Kidney glomerular epithelial cell (primary cell): ENCODE results near the gene THG1L.
"Not testable (repeated sequence)": the region's sequence is repeated elsewhere in the genome, so short reads cannot be mapped to it uniquely, and the experiment has no call there.

Experiments
- DNase-seq: peaks from one replicate; lab custom pipeline; 2025; lab: John Stamatoyannopoulos, UW

The THG1L gene

DNA sequence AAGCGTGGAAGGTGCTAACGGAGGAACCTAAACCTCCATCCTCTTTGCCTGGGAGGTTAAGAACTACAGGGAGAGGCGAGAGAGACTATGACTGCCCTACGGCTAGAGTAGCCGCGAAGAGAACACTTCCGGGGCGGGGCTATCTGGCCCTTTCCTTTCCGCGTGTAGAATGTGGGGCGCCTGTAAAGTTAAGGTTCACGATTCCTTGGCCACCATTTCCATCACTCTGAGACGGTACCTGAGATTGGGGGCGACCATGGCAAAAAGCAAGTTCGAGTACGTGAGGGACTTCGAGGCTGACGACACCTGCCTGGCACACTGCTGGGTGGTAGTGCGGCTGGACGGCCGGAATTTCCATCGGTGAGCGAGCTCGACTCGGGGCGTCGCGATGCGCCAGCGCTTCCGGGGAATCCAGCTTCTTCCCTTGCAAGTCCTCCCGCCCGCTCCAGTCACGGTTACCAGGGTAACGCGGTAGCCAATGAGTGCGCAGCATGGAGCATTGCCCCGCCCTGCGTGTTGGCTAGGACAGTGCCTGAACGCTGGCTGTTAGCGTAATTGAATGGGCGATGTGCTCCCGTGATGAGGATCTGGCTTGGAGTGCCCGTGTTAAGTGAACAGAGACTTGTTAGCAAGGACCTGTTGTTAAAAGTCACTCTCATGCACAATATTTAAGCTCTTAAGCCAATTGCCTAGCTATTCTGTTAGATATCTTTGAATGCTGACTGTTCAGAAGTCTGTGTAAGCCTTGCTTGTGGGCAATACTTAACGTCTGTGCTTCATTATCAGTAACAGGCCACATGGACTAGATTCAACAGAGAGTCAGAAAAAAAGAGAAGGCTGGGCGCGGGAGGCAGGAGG lies at the start of gene THG1L:
TSS of gene THG1L (plus strand) at position 149 of the 858 bp plus-strand sequence. CDS start at position 170, 21 bp downstream.
- peak; percentile 98 for DNase-seq

DNA sequence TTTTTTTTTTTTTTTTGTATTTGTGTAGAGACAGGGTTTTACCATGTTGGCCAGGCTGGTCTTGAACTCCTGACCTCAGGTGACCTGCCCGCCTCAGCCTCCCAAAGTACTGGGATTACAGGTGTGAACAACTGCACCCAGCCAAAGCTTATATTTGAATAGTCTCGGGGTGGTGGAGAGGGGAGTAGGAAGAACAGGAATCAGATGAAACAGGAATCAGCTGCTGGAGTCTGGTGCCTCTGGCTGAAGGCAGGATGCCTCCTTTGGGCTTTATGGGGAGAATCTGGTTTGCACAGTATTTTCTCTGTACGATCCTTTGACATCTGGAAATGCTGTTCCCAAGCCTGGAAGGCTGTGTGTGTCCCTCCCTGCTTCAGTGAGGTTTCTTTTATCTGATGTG lies 49.0 kb upstream of the THG1L start:
- DNase-seq: no peak

GRCh38 chr5:157686276-157687197 lies 44.7 kb upstream of the THG1L start:
- not testable (repeated sequence) for DNase-seq

- DNase-seq: no peak
Observed at GRCh38 chr5:157687198-157687554, 44.0 kb upstream of the THG1L start.

DNA sequence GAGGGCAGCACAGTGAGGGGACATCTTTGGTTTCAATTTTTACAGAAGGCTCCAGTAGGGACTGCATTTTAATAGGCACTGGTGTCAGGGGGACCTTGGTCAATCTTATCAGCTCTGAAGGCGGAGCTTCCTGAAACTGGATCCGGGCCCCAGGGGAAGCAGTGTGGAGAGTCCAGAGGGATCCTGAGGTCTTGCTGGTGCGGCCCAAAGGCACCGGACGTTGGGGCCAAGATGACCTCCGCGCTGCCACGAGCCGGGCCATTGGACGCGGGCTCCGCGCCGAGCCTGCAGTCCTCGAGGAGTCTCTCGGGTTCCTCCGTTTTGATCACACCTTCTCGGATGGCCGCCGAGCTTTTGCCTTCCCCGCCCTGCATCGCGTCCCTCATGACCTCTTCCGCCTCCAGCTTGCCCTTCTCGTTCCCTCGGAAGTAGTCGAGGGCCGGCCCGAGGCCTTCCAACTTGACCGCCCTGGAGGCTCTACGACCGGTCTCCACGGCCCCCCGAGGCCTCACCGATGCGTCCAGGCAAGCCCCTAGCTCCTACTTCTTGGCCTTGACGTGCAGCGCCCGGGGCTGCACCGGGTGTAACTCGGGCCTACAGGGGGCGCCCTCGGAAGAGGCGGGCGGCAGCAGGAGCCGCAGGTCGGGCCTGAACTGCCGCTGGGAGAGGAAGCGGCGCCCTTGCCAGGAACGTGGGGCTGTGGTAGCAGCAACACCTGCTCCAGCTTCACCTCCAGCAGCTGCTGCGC lies 41.1 kb upstream of the THG1L start:
- no peak for DNase-seq

DNA sequence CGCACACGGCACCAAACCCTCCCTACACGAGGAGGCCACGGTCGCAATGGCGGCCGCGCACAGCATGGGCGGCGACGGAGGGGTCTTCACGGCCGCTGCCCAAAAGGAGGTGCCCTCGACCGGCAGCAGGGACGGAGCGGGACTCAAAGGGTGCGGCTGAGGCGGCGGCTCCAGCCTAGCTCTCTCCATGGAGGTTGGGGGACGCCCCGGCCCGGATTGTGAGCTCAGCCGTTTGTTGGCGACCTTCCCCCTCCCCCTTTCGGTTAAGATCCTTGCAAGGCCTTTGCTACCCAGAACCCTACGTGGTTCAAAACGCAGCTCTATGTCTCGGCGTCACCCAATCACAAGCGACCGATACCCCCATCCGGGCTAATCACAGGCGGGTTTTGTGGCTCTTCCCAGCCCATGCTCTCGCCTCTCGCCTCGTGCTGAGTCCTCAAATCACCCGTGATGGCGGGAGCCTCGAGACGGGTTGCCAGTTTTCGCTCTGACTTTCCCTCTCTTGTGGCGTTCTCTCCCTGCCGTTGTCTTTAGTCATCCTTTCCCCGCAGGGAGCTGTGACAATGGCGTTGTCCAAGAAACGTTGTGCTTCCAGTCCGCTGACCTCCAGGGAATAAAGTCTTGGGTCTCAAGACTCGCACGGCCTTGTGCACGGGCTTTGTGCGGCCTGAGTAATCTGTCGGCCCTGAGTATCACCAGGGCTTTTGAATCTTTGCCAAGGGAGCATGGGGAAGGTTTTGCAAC lies 40.4 kb upstream of the THG1L start:
- no peak for DNase-seq

GRCh38 chr5:157693816-157694215 lies 37.4 kb upstream of the THG1L start:
- not testable (repeated sequence) for DNase-seq

GRCh38 chr5:157696154-157696553 lies 35.1 kb upstream of the THG1L start:
- DNase-seq: not testable (repeated sequence)

GRCh38 chr5:157698674-157699073 lies 32.5 kb upstream of the THG1L start:
- not testable (repeated sequence) for DNase-seq

- DNase-seq: no peak
Observed at GRCh38 chr5:157703736-157704135, 27.5 kb upstream of the THG1L start.

GRCh38 chr5:157708866-157709265 lies 22.4 kb upstream of the THG1L start:
- DNase-seq: no peak

DNA sequence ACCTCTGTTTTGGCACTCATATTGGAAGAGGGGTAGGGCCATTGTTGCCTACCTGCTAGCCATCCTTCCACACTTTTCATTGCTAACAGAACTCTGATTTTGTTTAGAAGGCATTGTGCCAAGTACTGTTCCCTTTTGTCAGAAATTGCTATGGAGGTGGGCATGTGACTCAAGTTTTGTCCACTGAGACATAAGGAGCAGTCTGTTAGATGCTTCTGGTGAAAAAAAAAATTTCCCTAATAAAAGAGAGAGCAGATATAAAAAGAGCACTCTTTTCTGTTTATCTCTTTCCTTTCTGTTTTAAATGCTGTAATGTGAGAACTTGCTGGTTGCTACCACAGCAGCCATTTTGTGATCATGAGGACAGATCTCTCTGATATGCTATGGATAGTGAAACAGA lies 21.9 kb upstream of the THG1L start:
- DNase-seq: no peak

DNA sequence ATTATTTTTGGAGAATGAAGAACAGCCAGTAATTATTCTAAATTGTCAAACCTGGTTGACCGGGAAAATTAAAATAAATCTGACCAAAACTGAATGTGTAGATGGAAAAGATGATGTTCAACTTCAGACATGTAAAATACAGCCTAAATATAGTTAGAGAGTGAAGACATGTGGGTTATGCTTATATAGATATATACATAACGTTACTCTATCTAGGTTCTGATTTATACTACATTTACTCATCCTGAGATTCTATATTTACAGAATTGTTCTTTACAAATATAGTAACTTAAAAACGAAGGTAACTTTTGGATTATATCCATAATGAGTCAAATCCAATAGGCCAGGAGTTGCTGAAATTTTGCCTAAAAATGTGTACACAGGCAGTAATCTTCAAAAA lies 20.8 kb upstream of the THG1L start:
- DNase-seq: no peak

DNA sequence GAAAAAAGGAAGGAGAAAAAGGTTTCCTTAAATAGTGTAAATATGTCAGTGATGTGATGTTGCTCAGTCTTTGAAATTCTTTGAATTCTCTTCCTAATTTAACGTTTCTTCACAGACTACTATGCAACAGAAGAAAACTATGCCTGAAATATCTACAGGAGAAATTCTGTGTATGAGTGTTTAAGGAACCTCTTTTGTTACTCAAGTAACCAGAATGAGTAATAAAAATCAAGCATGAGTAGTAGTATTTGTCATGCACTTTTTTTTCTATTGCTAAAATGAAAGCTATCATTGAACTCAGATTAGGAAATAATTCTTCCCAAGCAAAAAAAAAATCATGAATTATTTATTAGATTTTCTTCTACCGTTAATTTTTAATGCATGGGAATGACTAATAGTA lies 20.3 kb upstream of the THG1L start:
- peak; percentile 30 for DNase-seq

DNA sequence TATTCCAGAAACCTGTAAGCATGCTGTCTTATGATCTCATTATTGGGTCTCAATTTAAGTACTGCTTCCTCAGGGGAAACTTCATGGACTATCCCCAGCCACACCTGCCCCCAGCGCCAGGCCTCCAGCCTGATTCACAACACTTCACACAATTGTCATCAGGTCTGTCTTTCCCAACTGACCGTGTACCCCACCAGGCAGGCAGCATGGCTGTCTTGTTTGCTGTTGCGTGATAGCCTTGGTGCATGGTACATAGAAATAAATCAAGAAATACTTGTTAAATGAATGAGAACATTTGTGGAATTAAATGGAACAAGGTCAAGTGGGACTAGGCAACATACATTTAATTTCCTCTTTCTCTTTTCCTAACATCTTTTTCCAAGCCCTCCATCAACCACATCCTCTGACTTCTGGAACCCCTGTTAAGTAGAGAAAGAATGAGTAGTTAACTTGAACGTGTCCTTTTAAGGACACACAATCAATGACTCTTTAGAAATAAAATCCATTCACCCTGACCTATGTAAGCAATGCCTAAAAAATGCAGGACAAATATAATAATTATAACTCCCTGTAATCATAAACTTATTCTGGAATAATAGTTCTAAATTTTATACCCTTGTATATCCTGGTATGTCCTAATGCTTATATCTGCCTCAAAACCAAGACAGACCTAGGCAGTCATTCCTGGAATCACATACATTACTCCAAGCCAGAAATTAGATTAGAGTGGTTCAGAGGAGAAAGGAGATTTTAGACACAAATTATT lies 17.2 kb upstream of the THG1L start:
- no peak for DNase-seq

DNA sequence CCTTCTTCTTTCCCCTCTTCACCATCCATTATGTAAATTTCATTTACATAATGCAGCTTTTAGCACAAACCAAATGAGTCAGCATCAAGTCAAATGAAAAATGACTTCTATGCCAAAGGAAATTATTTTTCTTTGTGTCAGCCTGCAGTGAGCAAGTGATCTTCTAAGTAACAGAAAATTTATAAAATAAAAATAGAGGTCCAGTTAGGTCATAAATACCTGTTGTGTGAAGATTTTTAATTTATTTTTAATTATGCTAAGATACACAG lies 16.7 kb upstream of the THG1L start:
- DNase-seq: no peak

GRCh38 chr5:157718519-157718918 lies 12.7 kb upstream of the THG1L start:
- DNase-seq: peak; percentile 45

DNA sequence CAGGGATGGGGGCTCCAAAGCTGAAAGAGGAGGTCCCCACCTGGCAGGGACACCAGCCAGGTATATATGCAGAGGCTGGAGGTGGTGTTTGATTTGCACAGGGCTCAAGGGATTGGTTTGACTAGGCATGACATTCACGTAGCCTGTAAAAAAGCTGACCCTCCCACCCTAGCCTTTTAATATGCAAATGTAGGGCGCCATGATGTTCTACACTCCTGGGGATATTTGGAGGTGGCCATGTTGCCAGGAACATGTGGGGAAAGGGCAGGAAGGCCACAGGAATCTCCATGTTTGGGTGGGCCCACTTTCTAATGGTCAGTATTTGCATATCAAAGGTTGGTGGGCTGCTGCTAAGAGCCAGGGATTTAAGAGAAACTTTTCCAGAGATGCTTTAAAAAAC lies 12.0 kb upstream of the THG1L start:
- no peak for DNase-seq

GRCh38 chr5:157721159-157721558 lies 10.1 kb upstream of the THG1L start:
- DNase-seq: no peak

GRCh38 chr5:157722895-157723294 lies 8.3 kb upstream of the THG1L start:
- DNase-seq: not testable (repeated sequence)

DNA sequence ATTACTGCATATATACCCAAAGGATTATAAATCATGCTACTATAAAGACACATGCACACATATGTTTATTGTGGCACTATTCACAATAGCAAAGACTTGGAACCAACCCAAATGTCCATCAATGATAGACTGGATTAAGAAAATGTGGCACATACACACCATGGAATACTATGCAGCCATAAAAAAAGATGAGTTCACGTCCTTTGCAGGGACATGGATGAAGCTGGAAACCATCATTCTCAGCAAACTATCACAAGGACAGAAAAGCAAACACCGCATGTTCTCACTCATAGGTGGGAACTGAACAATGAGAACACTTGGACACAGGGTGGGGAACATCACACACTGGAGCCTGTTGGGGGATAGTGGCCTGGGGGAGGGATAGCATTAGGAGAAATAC lies 4.6 kb upstream of the THG1L start:
- not testable (repeated sequence) for DNase-seq
